K562 (cell line): ENCODE data around the gene TBRG1. TPM values are rescaled to one million over a fixed set of nuclear protein-coding genes. Genes with fewer than 3 reads are reported as not detected.

ENCODE experiments used
- ADNP ChIP-seq: fragments of 200-800 bp; sonication (Bioruptor generic); IDR thresholded peaks from 2 replicates; pipeline ENCODE4 v1.6.1; 2016; ENCODE audit warnings: missing genetic modification characterization, missing compliant biosample characterization
- CTBP1 ChIP-seq: fragments of 450-650 bp; IDR thresholded peaks from 2 replicates; pipeline ENCODE4 v1.6.1; 2016; ENCODE audit warnings: borderline replicate concordance
- JUND ChIP-seq, 2 experiments: IDR thresholded peaks; 2 replicates in 1 of 2; 3 replicates in 1 of 2; pipeline ENCODE4 v1.6.1; 2011; ENCODE audit warnings: borderline replicate concordance in 2 of 2, low read depth in 2 of 2, low read length in 2 of 2, improper control_type of control experiment in 1 of 2, missing biosample characterization in 1 of 2, missing genetic modification characterization in 1 of 2, missing genetic modification reagents in 1 of 2
- PHF8 ChIP-seq: fragments of 200-600 bp; sonication (generic); IDR thresholded peaks from 2 replicates; pipeline ENCODE4 v1.6.1; 2012; ENCODE audit warnings: mixed run types, mild to moderate bottlenecking, inconsistent platforms, low read length, moderate library complexity, borderline replicate concordance
- POLR2G ChIP-seq: fragments of 200-400 bp; formaldehyde crosslinking; IDR thresholded peaks from 2 replicates; pipeline ENCODE4 v1.6.1; 2017; ENCODE audit warnings: low read depth, mild to moderate bottlenecking, antibody characterized with exemption, low read length, moderate library complexity
- PTTG1 ChIP-seq: fragments of 450-650 bp; IDR thresholded peaks from 2 replicates; pipeline ENCODE4 v1.6.1; 2016; ENCODE audit warnings: low read depth, mild to moderate bottlenecking, missing genetic modification characterization, missing compliant biosample characterization
- SOX6 ChIP-seq: fragments of 450-650 bp; IDR thresholded peaks from 2 replicates; pipeline ENCODE4 v1.6.1; 2014; ENCODE audit warnings: mild to moderate bottlenecking
- SP2 ChIP-seq: IDR thresholded peaks from 2 replicates; pipeline ENCODE4 v1.6.1; 2011; ENCODE audit warnings: mild to moderate bottlenecking, low read depth, low read length, moderate library complexity; ENCODE audit not compliant: poor library complexity, severe bottlenecking; ENCODE audit errors: extremely low read depth
- TCF3 ChIP-seq: sonication (generic); formaldehyde crosslinking; IDR thresholded peaks from 2 replicates; pipeline ENCODE4 v1.4.0; 2020; ENCODE audit warnings: mild to moderate bottlenecking, missing genetic modification reagents
- VEZF1 ChIP-seq: fragments of 200-800 bp; sonication (Bioruptor generic); IDR thresholded peaks from 2 replicates; pipeline ENCODE4 v1.6.1; 2017; ENCODE audit warnings: missing genetic modification characterization, missing compliant biosample characterization
- YY1 ChIP-seq, 3 experiments: IDR thresholded peaks; 2 replicates each; pipeline ENCODE4 v1.6.1; 2011; ENCODE audit warnings: low read length in 2 of 3, mild to moderate bottlenecking in 2 of 3, moderate library complexity in 2 of 3, borderline replicate concordance in 1 of 3, control low read depth in 1 of 3, low read depth in 1 of 3; ENCODE audit not compliant: insufficient read depth in 3 of 3, insufficient replicate concordance in 2 of 3, control insufficient read depth in 1 of 3, insufficient read length in 1 of 3; ENCODE audit errors: extremely low read depth in 1 of 3
- ZNF551 ChIP-seq: fragments of 250-450 bp; sonication (Bioruptor Pico); IDR thresholded peaks from 2 replicates; pipeline ENCODE4 v1.5.0; 2021; ENCODE audit warnings: mild to moderate bottlenecking, moderate library complexity
- polyA plus RNA-seq, 8 experiments: library from polyadenylated mRNA; depleted of rRNA in 4 of 8; stranded (reverse) in 5 of 8; unstranded in 3 of 8; fragments of >200 nt; fragmentation: Nextera tagmentation in 2 of 8; fragmentation: Illumina TruSeq in 1 of 8; extraction: Ambion mirVana in 2 of 8; extraction: Trizol in 1 of 8; gene quantifications; 2 replicates each; pipeline versions ENCODE4 v1.2.1 to v1.2.3, GENCODE V29; 2011 to 2014; ENCODE audit warnings: inconsistent platforms in 1 of 8, missing spikeins in 1 of 8
- total RNA-seq, 7 experiments: library from RNA; depleted of rRNA in 6 of 7; stranded (reverse); fragments of >200 nt in 6 of 7; fragmentation: Illumina TruSeq in 2 of 7; extraction: Trizol in 2 of 7; gene quantifications; 2 replicates each; pipeline versions ENCODE4 v1.2.1 to v1.2.3, GENCODE V29; 2011 to 2021; ENCODE audit warnings: low replicate concordance in 1 of 7
- TF ChIP-seq, protein P1 (sequence below): sonication (generic); formaldehyde crosslinking; IDR thresholded peaks from 2 replicates; pipeline ENCODE4 v1.8.0; 2023; ENCODE audit warnings: mild to moderate bottlenecking, missing genetic modification reagents
- TF ChIP-seq, protein P2 (sequence below): sonication (generic); formaldehyde crosslinking; IDR thresholded peaks from 2 replicates; pipeline ENCODE4 v1.8.1; 2022; ENCODE audit warnings: missing genetic modification reagents
- TF ChIP-seq, protein P3 (sequence below), 2 experiments: fragments of 450-650 bp; IDR thresholded peaks; 2 replicates each; pipeline ENCODE4 v1.6.1; 2016

The TBRG1 gene
- total and polyA plus RNA-seq, 9 of the 15 experiments (the other 6 are each of a cell fraction or from before 2014, with no cell fraction given), result 8.7 to 30.0 (median 20.2) TPM

DNA sequence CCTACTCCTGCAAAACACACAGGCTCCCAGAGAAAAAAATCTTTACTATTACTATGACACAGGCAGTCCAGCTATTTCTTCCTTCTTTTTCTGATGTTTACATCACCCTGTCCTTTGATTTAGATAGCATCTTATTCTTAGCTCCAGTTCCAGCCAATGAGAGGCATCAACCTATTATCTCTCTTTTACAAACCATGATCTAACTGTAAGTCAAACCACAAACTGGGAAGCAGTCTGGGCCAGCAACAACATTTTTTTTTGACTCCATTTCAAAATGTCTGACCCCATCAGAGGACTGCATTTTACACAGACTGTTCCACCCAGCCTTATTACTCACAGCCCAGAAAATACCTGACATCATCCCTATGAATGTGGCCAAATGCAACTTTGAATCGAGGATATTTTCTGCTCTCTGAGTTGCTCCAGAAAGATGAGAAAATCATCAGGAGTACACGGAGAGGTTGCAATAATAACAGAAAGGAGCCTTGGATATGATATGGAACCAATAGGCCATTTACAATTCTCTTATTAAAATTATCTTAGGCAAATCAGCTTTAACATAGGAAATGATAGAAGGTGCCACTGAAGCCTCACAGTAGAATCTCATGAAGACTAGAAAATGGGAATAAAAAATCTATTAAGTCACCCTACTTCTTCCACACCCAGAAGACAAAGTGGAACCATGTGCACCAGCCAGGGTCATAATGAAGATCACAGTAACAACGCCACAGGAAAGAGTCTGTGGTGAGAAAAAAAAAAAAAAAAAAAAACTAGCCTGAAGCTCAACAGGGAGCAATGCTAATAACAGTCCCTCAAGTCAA is 21.2 kb downstream of the TBRG1 start (continued):
- TF ChIP-seq SOX6 (peak; percentile 95), ZNF551 (CRISPR knock-in tag) (no peak), JUND (IDR thresholded peaks at IDR 0.05; ENCODE audit: borderline replicate concordance, low read depth, low read length) (peak; percentile 70), JUND (tag; IDR thresholded peaks at IDR 0.05; ENCODE audit: borderline replicate concordance, low read depth, low read length) (peak; percentile 68; the same call in 1 of the 3 replicates), YY1 (IDR thresholded peaks at IDR 0.05; ENCODE audit: borderline replicate concordance in 1 of 3, control insufficient read depth in 1 of 3, extremely low read depth in 1 of 3, insufficient read depth in 3 of 3, insufficient read length in 1 of 3, insufficient replicate concordance in 2 of 3, low read depth in 1 of 3, low read length in 2 of 3) (peak in 1 of 3 experiments; percentile 83), PTTG1 (tag) (no peak), ADNP (peak; percentile 48; the same call in 1 of the 2 replicates), PHF8 (peak; percentile 22; the same call in 1 of the 2 replicates), SP2 (no peak), POLR2G (no peak), TCF3 (CRISPR knock-in tag) (peak; percentile 53; the same call in 1 of the 2 replicates), CTBP1 (peak; percentile 17; the same call in 1 of the 2 replicates), VEZF1 (CRISPR knock-in tag) (peak; percentile 25; the same call in 1 of the 2 replicates)
- TF ChIP-seq, protein P1, sequence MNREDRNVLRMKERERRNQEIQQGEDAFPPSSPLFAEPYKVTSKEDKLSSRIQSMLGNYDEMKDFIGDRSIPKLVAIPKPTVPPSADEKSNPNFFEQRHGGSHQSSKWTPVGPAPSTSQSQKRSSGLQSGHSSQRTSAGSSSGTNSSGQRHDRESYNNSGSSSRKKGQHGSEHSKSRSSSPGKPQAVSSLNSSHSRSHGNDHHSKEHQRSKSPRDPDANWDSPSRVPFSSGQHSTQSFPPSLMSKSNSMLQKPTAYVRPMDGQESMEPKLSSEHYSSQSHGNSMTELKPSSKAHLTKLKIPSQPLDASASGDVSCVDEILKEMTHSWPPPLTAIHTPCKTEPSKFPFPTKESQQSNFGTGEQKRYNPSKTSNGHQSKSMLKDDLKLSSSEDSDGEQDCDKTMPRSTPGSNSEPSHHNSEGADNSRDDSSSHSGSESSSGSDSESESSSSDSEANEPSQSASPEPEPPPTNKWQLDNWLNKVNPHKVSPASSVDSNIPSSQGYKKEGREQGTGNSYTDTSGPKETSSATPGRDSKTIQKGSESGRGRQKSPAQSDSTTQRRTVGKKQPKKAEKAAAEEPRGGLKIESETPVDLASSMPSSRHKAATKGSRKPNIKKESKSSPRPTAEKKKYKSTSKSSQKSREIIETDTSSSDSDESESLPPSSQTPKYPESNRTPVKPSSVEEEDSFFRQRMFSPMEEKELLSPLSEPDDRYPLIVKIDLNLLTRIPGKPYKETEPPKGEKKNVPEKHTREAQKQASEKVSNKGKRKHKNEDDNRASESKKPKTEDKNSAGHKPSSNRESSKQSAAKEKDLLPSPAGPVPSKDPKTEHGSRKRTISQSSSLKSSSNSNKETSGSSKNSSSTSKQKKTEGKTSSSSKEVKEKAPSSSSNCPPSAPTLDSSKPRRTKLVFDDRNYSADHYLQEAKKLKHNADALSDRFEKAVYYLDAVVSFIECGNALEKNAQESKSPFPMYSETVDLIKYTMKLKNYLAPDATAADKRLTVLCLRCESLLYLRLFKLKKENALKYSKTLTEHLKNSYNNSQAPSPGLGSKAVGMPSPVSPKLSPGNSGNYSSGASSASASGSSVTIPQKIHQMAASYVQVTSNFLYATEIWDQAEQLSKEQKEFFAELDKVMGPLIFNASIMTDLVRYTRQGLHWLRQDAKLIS (CRISPR knock-in tag), result no peak
- TF ChIP-seq, protein P2, sequence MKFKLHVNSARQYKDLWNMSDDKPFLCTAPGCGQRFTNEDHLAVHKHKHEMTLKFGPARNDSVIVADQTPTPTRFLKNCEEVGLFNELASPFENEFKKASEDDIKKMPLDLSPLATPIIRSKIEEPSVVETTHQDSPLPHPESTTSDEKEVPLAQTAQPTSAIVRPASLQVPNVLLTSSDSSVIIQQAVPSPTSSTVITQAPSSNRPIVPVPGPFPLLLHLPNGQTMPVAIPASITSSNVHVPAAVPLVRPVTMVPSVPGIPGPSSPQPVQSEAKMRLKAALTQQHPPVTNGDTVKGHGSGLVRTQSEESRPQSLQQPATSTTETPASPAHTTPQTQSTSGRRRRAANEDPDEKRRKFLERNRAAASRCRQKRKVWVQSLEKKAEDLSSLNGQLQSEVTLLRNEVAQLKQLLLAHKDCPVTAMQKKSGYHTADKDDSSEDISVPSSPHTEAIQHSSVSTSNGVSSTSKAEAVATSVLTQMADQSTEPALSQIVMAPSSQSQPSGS (CRISPR knock-in tag), result no peak
- TF ChIP-seq, protein P3, sequence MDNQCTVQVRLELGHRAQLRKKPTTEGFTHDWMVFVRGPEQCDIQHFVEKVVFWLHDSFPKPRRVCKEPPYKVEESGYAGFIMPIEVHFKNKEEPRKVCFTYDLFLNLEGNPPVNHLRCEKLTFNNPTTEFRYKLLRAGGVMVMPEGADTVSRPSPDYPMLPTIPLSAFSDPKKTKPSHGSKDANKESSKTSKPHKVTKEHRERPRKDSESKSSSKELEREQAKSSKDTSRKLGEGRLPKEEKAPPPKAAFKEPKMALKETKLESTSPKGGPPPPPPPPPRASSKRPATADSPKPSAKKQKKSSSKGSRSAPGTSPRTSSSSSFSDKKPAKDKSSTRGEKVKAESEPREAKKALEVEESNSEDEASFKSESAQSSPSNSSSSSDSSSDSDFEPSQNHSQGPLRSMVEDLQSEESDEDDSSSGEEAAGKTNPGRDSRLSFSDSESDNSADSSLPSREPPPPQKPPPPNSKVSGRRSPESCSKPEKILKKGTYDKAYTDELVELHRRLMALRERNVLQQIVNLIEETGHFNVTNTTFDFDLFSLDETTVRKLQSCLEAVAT (IDR thresholded peaks at IDR 0.05), result peak in 1 of 2 experiments; percentile 67; a peak in 2 of 4 replicates
